ENCODE data around the gene KLHL15.

KLHL15 gene

DNA sequence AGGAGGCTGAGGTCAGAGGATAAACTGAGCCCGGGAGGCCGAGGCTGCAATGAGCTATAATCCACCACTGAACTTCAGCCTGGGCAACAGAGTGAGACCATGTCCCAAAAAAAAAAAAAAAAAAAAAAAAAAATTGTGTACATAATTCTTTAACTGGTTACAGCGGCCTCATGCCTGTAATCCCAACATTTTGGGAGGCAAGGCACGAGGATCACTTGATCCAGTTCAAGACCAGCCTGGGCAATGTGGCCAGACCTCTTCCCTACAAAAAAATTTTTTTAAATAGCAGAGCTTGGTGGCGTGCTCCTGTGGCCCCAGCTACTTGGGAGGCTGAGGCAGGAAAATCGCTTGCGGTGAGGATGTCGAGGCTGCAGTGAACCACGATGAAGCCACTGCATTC is 9.3 kb downstream of the KLHL15 start:
- no peak for TF ChIP-seq CTCF (conservative IDR thresholded peaks at IDR 0.05; ENCODE audit: low read depth, low read length)

GRCh38 chrX:24014388-24015018 is 12.5 kb downstream of the KLHL15 start:
- H3K4me3 ChIP-seq (ENCODE audit: low read depth, low read length), result no peak overlapping the region

More for the DNA sequence above, 9.3 kb downstream of the KLHL15 start:
- H3K4me3 ChIP-seq (ENCODE audit: low read depth, low read length), result no peak overlapping the region
- no peak for DNase-seq (ENCODE audit: low read depth)

GRCh38 chrX:24012266-24012665 is 14.7 kb downstream of the KLHL15 start:
- DNase-seq (ENCODE audit: low read depth), result no peak
- TF ChIP-seq CTCF (conservative IDR thresholded peaks at IDR 0.05; ENCODE audit: low read depth, low read length), result no peak

More at GRCh38 chrX:24014388-24015018, 12.5 kb downstream of the KLHL15 start:
- no peak for DNase-seq (ENCODE audit: low read depth)
- no peak for TF ChIP-seq CTCF (conservative IDR thresholded peaks at IDR 0.05; ENCODE audit: low read depth, low read length)

GRCh38 chrX:24005867-24006266 is 21.1 kb downstream of the KLHL15 start:
- TF ChIP-seq CTCF (conservative IDR thresholded peaks at IDR 0.05; ENCODE audit: low read depth, low read length), result no peak
- no peak for DNase-seq (ENCODE audit: low read depth)
- no peak overlapping the region for H3K4me3 ChIP-seq (ENCODE audit: low read depth, low read length)

More at GRCh38 chrX:24012266-24012665, 14.7 kb downstream of the KLHL15 start:
- no peak overlapping the region for H3K4me3 ChIP-seq (ENCODE audit: low read depth, low read length)

GRCh38 chrX:24005028-24005427 is 22.0 kb downstream of the KLHL15 start:
- TF ChIP-seq CTCF (conservative IDR thresholded peaks at IDR 0.05; ENCODE audit: low read depth, low read length), result no peak
- H3K4me3 ChIP-seq (ENCODE audit: low read depth, low read length), result no peak overlapping the region
- DNase-seq (ENCODE audit: low read depth), result no peak

GRCh38 chrX:24002792-24003191 is 24.2 kb downstream of the KLHL15 start:
- TF ChIP-seq CTCF (conservative IDR thresholded peaks at IDR 0.05; ENCODE audit: low read depth, low read length), result no peak
- no peak for DNase-seq (ENCODE audit: low read depth)
- H3K4me3 ChIP-seq (ENCODE audit: low read depth, low read length), result no peak overlapping the region

- TF ChIP-seq CTCF (conservative IDR thresholded peaks at IDR 0.05; ENCODE audit: low read depth, low read length), result no peak
- H3K4me3 ChIP-seq (ENCODE audit: low read depth, low read length), result no peak overlapping the region
- no peak for DNase-seq (ENCODE audit: low read depth)
Observed at GRCh38 chrX:24002167-24002566, 24.8 kb downstream of the KLHL15 start.
